Ovary (tissue), 9 donors: ENCODE measurements around the gene CACNA1C. TPM values are rescaled to one million over a fixed set of nuclear protein-coding genes. Genes with fewer than 3 reads are reported as not detected.

Experiments used
- DNase-seq, 5 donors: peaks; one replicate each; pipeline ENCODE4 v3.0.0-alpha.2; 2019 to 2020
- H3K27ac ChIP-seq, 2 donors: fragments of 200-600 bp; one replicate each; pipeline versions ENCODE4 v1.5.1 to v1.8.0; 2019 to 2022
- H3K27me3 ChIP-seq: fragments of 200-600 bp; one replicate; pipeline ENCODE4 v1.8.0; 2022
- H3K36me3 ChIP-seq: fragments of 200-600 bp; sonication (generic); one replicate; pipeline ENCODE4 v1.5.1; 2019
- H3K4me1 ChIP-seq: one replicate; pipeline ENCODE4 v1.8.1; 2013; ENCODE audit warnings: mild to moderate bottlenecking, moderate library complexity; ENCODE audit not compliant: insufficient read depth
- H3K4me3 ChIP-seq: fragments of 200-600 bp; sonication (generic); one replicate; pipeline ENCODE4 v1.5.1; 2017
- H3K9me3 ChIP-seq, 2 donors: fragments of 200-600 bp in 1 of 2; sonication (generic) in 1 of 2; one replicate each; pipeline versions ENCODE4 v1.5.1 to v1.8.1; 2013 to 2019; ENCODE audit warnings: mild to moderate bottlenecking in 1 of 2, moderate library complexity in 1 of 2
- EP300 ChIP-seq: sonication (generic); formaldehyde crosslinking; IDR thresholded peaks from one replicate; pipeline ENCODE4 v1.6.1; 2017; ENCODE audit warnings: antibody characterized with exemption
- POLR2A ChIP-seq: fragments of 450-650 bp; IDR thresholded peaks from one replicate; pipeline ENCODE4 v1.6.1; 2017; ENCODE audit warnings: antibody characterized with exemption, mild to moderate bottlenecking, moderate library complexity
- WGBS, 3 donors: extraction: QIAGEN DNeasy Blood & Tissue Kit in 1 of 3; methylation state at CpG; one replicate each; pipeline versions ENCODE4 v1.1.5 to v1.1.7; 2013 to 2017; 5-methylcytosine and 5-hydroxymethylcytosine counted together
- intact Hi-C, 4 donors: fragments of 100-400 bp; cut with DNase I; formaldehyde crosslinking; loops; one replicate each; pipeline versions ENCODE4 v1.11.0 to v1.15.1; 2022 to 2023
- polyA plus RNA-seq, 2 donors: library from polyadenylated mRNA; stranded (reverse); fragments of 200-250 nt in 1 of 2; fragments of 350-450 nt in 1 of 2; fragmentation: Illumina TruSeq in 1 of 2; extraction: RNeasy Lipid Tissue Mini Kit (QIAGEN cat#74804) in 1 of 2; gene quantifications; one replicate each; pipeline ENCODE4 v1.2.3, GENCODE V29; 2013 to 2014
- total RNA-seq, 7 donors: library from RNA; depleted of rRNA in 2 of 7; stranded (reverse); fragments of >200 nt in 2 of 7; fragmentation: NEBNext Ultra II Directional in 3 of 7; extraction: Animal tissue kit (Norgen Biotek cat#: 25700) in 3 of 7; gene quantifications; one replicate each; pipeline versions ENCODE4 v1.1.0 to v1.2.4, GENCODE V29; 2016 to 2023
- TF ChIP-seq, protein P1 (sequence below), 3 donors: fragments of 450-650 bp in 2 of 3; fragments of 200-600 bp in 1 of 3; IDR thresholded peaks; one replicate each; pipeline versions ENCODE4 v1.5.1 to v1.8.0; 2016 to 2022; ENCODE audit warnings: antibody characterized with exemption in 3 of 3, mild to moderate bottlenecking in 1 of 3
- donor health status: DM: no; HTN: no; CAD: no; lungs with moderate emphysema.
- donor health status: DM: no; HTN: no; CAD: no.
- donor health status: Bipolar disorder and iron deficiency.
- donor health status: DM: yes; HTN: yes; CAD: no.
- donor health status: DM: no; HTN: no; CAD: no.
- donor health status: DM: yes; HTN: yes; CAD: no.

CACNA1C gene
- total and polyA plus RNA-seq, 9 donors, result 2.2 to 8.3 (median 3.7) TPM

- WGBS, 3 donors, result 91 to 96% (median 95%) methylated on average over 19 of the region's 19 CpGs
- Histone ChIP-seq H3K4me3 (no peak overlapping the region), H3K4me1 (peaks cover 5% of the 10 kb centered on the region), H3K36me3 (no peaks in the 10 kb centered on the region), H3K27ac (no peak overlapping the region), H3K27me3 (no peaks in the 10 kb centered on the region), H3K9me3 (no peaks in the 10 kb centered on the region)
- DNase-seq, result no peak
- intact Hi-C loops, result no loop called here
- TF ChIP-seq, protein P1, sequence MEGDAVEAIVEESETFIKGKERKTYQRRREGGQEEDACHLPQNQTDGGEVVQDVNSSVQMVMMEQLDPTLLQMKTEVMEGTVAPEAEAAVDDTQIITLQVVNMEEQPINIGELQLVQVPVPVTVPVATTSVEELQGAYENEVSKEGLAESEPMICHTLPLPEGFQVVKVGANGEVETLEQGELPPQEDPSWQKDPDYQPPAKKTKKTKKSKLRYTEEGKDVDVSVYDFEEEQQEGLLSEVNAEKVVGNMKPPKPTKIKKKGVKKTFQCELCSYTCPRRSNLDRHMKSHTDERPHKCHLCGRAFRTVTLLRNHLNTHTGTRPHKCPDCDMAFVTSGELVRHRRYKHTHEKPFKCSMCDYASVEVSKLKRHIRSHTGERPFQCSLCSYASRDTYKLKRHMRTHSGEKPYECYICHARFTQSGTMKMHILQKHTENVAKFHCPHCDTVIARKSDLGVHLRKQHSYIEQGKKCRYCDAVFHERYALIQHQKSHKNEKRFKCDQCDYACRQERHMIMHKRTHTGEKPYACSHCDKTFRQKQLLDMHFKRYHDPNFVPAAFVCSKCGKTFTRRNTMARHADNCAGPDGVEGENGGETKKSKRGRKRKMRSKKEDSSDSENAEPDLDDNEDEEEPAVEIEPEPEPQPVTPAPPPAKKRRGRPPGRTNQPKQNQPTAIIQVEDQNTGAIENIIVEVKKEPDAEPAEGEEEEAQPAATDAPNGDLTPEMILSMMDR (IDR thresholded peaks at IDR 0.05), result no peak
- no peak for TF ChIP-seq EP300
- no peak for TF ChIP-seq POLR2A
These were observed 138.9 kb downstream of the CACNA1C start for GRCh38 chr12:2191534-2192153.

- 77 to 84% (median 84%) methylated on average over 10 of the region's 10 CpGs for WGBS, 3 donors
- TF ChIP-seq, protein P1 (IDR thresholded peaks at IDR 0.05), result no peak
- TF ChIP-seq POLR2A (no peak), EP300 (no peak)
- Histone ChIP-seq H3K27me3 (no peaks in the 10 kb centered on the region), H3K4me3 (no peak overlapping the region), H3K9me3 (no peaks in the 10 kb centered on the region), H3K4me1 (peaks cover 5% of the 10 kb centered on the region), H3K36me3 (no peaks in the 10 kb centered on the region), H3K27ac (no peak overlapping the region)
- no peak for DNase-seq
- intact Hi-C loops, result no loop called here
These were observed 139.4 kb downstream of the CACNA1C start for GRCh38 chr12:2192231-2192630.

- 43 to 53% (median 47%) methylated on average over 4 of the region's 4 CpGs for WGBS, 3 donors
These were observed 141.3 kb downstream of the CACNA1C start for GRCh38 chr12:2194060-2194459.

GRCh38 chr12:2194571-2194970 is 141.8 kb downstream of the CACNA1C start:
- no peaks in the 10 kb centered on the region for H3K36me3 ChIP-seq
- H3K27ac ChIP-seq, result no peak overlapping the region
- 19 to 31% (median 29%) methylated on average over 4 of the region's 4 CpGs for WGBS, 3 donors
- DNase-seq, result no peak
- intact Hi-C loops, result no loop called here
- TF ChIP-seq, protein P1 (IDR thresholded peaks at IDR 0.05), result no peak
- TF ChIP-seq EP300 (no peak), POLR2A (no peak)
- no peak overlapping the region for H3K4me3 ChIP-seq
- H3K9me3 ChIP-seq, result no peaks in the 10 kb centered on the region
- no peaks in the 10 kb centered on the region for H3K27me3 ChIP-seq
- H3K4me1 ChIP-seq, result peaks cover 5% of the 10 kb centered on the region

More at GRCh38 chr12:2194060-2194459, 141.3 kb downstream of the CACNA1C start:
- no peak overlapping the region for H3K4me3 ChIP-seq
- intact Hi-C loops, result no loop called here
- no peaks in the 10 kb centered on the region for H3K36me3 ChIP-seq
- H3K9me3 ChIP-seq, result no peaks in the 10 kb centered on the region
- TF ChIP-seq POLR2A (no peak), EP300 (no peak)
- TF ChIP-seq, protein P1 (IDR thresholded peaks at IDR 0.05), result no peak
- H3K4me1 ChIP-seq, result peaks cover 5% of the 10 kb centered on the region
- no peaks in the 10 kb centered on the region for H3K27me3 ChIP-seq
- H3K27ac ChIP-seq, result no peak overlapping the region
- DNase-seq, result no peak
